Subcutaneous abdominal adipose tissue (tissue), 5 donors: ENCODE measurements around the gene TRABD2B.

Experiments
- H3K27ac ChIP-seq: one replicate; pipeline ENCODE4 v1.7.0; 2013; ENCODE audit warnings: low read depth, mild to moderate bottlenecking, inconsistent platforms, low read length, moderate library complexity
- H3K27me3 ChIP-seq, 5 donors: one replicate each; pipeline ENCODE4 v1.7.0; 2013; ENCODE audit warnings: low read length in 5 of 5, inconsistent platforms in 1 of 5; ENCODE audit not compliant: control insufficient read depth in 5 of 5, insufficient read depth in 4 of 5
- H3K36me3 ChIP-seq, 5 donors: one replicate each; pipeline ENCODE4 v1.7.0; 2013; ENCODE audit warnings: low read length in 5 of 5; ENCODE audit not compliant: control insufficient read depth in 5 of 5, insufficient read depth in 5 of 5
- H3K4me1 ChIP-seq, 5 donors: one replicate each; pipeline ENCODE4 v1.7.0; 2013; ENCODE audit warnings: low read length in 5 of 5, mild to moderate bottlenecking in 3 of 5, moderate library complexity in 1 of 5; ENCODE audit not compliant: control insufficient read depth in 5 of 5, insufficient read depth in 5 of 5
- H3K4me3 ChIP-seq, 5 donors: one replicate each; pipeline ENCODE4 v1.7.0; 2013; ENCODE audit warnings: low read length in 5 of 5, low read depth in 1 of 5
- H3K9ac ChIP-seq, 5 donors: one replicate each; pipeline ENCODE4 v1.7.0; 2013; ENCODE audit warnings: low read length in 5 of 5, mild to moderate bottlenecking in 4 of 5, moderate library complexity in 3 of 5
- H3K9me3 ChIP-seq, 5 donors: one replicate each; pipeline ENCODE4 v1.7.0; 2013; ENCODE audit warnings: low read length in 5 of 5; ENCODE audit not compliant: control insufficient read depth in 5 of 5
- donor health status: healthy.
- donor health status: healthy.
- donor health status: healthy.
- donor health status: healthy.
- donor health status: healthy.

The TRABD2B gene

GRCh38 chr1:47767741-47768100 is 229.5 kb downstream of the TRABD2B start:
- Histone ChIP-seq H3K36me3 (no peaks in the 10 kb centered on the region), H3K27me3 (peaks cover 0 to 4% (median 0%) of the 10 kb centered on the region in 5 donors), H3K9me3 (no peaks in the 10 kb centered on the region), H3K27ac (no peak overlapping the region), H3K9ac (no peak overlapping the region), H3K4me1 (no peaks in the 10 kb centered on the region), H3K4me3 (no peak overlapping the region)

- Histone ChIP-seq H3K9ac (no peak overlapping the region), H3K36me3 (no peaks in the 10 kb centered on the region), H3K27me3 (peaks cover 0 to 4% (median 0%) of the 10 kb centered on the region in 5 donors), H3K27ac (no peak overlapping the region), H3K9me3 (no peaks in the 10 kb centered on the region), H3K4me3 (no peak overlapping the region), H3K4me1 (no peaks in the 10 kb centered on the region)
Measured at GRCh38 chr1:47766832-47767740, 230.1 kb downstream of the TRABD2B start.

GRCh38 chr1:47765742-47766485 is 231.3 kb downstream of the TRABD2B start:
- Histone ChIP-seq H3K27me3 (peaks cover 0 to 3% (median 0%) of the 10 kb centered on the region in 5 donors), H3K4me1 (no peaks in the 10 kb centered on the region)

DNA sequence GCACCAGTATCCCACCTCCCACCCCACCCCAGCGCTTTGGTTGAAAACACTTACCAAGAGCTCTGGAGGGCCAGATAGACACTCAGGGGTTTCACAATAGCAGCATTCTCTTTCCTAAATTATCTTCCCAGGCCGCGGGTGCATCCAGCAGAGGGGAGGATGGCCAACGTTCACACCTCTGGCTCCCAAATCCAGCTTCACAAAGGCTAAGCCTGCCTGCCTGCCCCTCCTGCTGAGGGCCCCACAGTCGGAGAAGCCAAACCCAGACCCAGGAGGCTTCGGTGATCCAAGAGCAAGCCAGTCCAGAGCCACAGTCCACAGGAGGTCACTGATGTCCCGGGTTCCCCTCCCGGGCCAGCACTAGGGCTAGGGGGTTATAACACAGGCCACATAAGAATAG is 231.9 kb downstream of the TRABD2B start:
- no peak overlapping the region for H3K9ac ChIP-seq
- H3K4me3 ChIP-seq, result no peak overlapping the region
- H3K36me3 ChIP-seq, result no peaks in the 10 kb centered on the region
- no peaks in the 10 kb centered on the region for H3K9me3 ChIP-seq
- peaks cover 0 to 5% (median 0%) of the 10 kb centered on the region in 5 donors for H3K27me3 ChIP-seq
- H3K27ac ChIP-seq, result no peak overlapping the region
- no peaks in the 10 kb centered on the region for H3K4me1 ChIP-seq

More at GRCh38 chr1:47765742-47766485, 231.3 kb downstream of the TRABD2B start:
- no peak overlapping the region for H3K27ac ChIP-seq
- no peak overlapping the region for H3K4me3 ChIP-seq
- H3K9ac ChIP-seq, result no peak overlapping the region
- H3K9me3 ChIP-seq, result no peaks in the 10 kb centered on the region
- no peaks in the 10 kb centered on the region for H3K36me3 ChIP-seq

GRCh38 chr1:47764461-47765046 is 232.6 kb downstream of the TRABD2B start:
- Histone ChIP-seq H3K9me3 (no peaks in the 10 kb centered on the region), H3K9ac (no peak overlapping the region), H3K36me3 (no peaks in the 10 kb centered on the region), H3K27me3 (peaks cover 0 to 5% (median 0%) of the 10 kb centered on the region in 5 donors), H3K4me3 (no peak overlapping the region), H3K4me1 (no peaks in the 10 kb centered on the region), H3K27ac (no peak overlapping the region)

- Histone ChIP-seq H3K27me3 (peaks cover 0 to 5% (median 1%) of the 10 kb centered on the region in 5 donors), H3K9me3 (no peaks in the 10 kb centered on the region), H3K36me3 (no peaks in the 10 kb centered on the region), H3K4me1 (no peaks in the 10 kb centered on the region), H3K9ac (no peak overlapping the region), H3K27ac (no peak overlapping the region), H3K4me3 (no peak overlapping the region)
Measured at GRCh38 chr1:47763591-47764171, 233.5 kb downstream of the TRABD2B start.

GRCh38 chr1:47761974-47762373 is 235.2 kb downstream of the TRABD2B start:
- Histone ChIP-seq H3K36me3 (no peaks in the 10 kb centered on the region), H3K9me3 (no peaks in the 10 kb centered on the region), H3K9ac (no peak overlapping the region), H3K27me3 (peaks cover 0 to 11% (median 2%) of the 10 kb centered on the region in 5 donors), H3K4me3 (no peak overlapping the region), H3K4me1 (peaks cover 0 to 6% (median 0%) of the 10 kb centered on the region in 5 donors), H3K27ac (no peak overlapping the region)

- H3K9me3 ChIP-seq, result no peaks in the 10 kb centered on the region
- no peak overlapping the region for H3K9ac ChIP-seq
- H3K4me1 ChIP-seq, result peaks cover 0 to 6% (median 0%) of the 10 kb centered on the region in 5 donors
- H3K4me3 ChIP-seq, result no peak overlapping the region
- no peaks in the 10 kb centered on the region for H3K36me3 ChIP-seq
- H3K27ac ChIP-seq, result no peak overlapping the region
- peaks cover 0 to 11% (median 2%) of the 10 kb centered on the region in 5 donors for H3K27me3 ChIP-seq
Measured at GRCh38 chr1:47761201-47761930, 235.8 kb downstream of the TRABD2B start.

GRCh38 chr1:47759936-47760629 is 237.1 kb downstream of the TRABD2B start:
- no peak overlapping the region for H3K27ac ChIP-seq

More at GRCh38 chr1:47759936-47760629, 237.1 kb downstream of the TRABD2B start:
- peaks cover 0 to 14% (median 9%) of the 10 kb centered on the region in 5 donors for H3K27me3 ChIP-seq
- H3K36me3 ChIP-seq, result no peaks in the 10 kb centered on the region
- no peak overlapping the region for H3K4me3 ChIP-seq
- H3K9ac ChIP-seq, result no peak overlapping the region
- no peaks in the 10 kb centered on the region for H3K9me3 ChIP-seq
- H3K4me1 ChIP-seq, result peaks cover 0 to 6% (median 0%) of the 10 kb centered on the region in 5 donors
